Neural progenitor cell (in vitro differentiated cells): ENCODE data around the gene FAM9C.

Source experiments
- EZH2phosphoT487 ChIP-seq: fragments of 200-600 bp; sonication (generic); IDR thresholded peaks from 2 replicates; pipeline ENCODE4 v1.6.1; 2017; ENCODE audit warnings: antibody characterized with exemption
- TF ChIP-seq, protein P1 (sequence below): fragments of 200-600 bp; sonication (generic); IDR thresholded peaks from 2 replicates; pipeline ENCODE4 v1.5.1; 2017; ENCODE audit warnings: antibody characterized with exemption, mild to moderate bottlenecking

- TF ChIP-seq, protein P1, sequence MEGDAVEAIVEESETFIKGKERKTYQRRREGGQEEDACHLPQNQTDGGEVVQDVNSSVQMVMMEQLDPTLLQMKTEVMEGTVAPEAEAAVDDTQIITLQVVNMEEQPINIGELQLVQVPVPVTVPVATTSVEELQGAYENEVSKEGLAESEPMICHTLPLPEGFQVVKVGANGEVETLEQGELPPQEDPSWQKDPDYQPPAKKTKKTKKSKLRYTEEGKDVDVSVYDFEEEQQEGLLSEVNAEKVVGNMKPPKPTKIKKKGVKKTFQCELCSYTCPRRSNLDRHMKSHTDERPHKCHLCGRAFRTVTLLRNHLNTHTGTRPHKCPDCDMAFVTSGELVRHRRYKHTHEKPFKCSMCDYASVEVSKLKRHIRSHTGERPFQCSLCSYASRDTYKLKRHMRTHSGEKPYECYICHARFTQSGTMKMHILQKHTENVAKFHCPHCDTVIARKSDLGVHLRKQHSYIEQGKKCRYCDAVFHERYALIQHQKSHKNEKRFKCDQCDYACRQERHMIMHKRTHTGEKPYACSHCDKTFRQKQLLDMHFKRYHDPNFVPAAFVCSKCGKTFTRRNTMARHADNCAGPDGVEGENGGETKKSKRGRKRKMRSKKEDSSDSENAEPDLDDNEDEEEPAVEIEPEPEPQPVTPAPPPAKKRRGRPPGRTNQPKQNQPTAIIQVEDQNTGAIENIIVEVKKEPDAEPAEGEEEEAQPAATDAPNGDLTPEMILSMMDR, result no peak
- TF ChIP-seq EZH2phosphoT487, result no peak
Observed at GRCh38 chrX:13046141-13046855, 1.9 kb upstream of the FAM9C start.
